ENCODE measurements around the gene NFIB.

NFIB gene

GRCh38 chr9:14058325-14058688 lies 255.6 kb downstream of the NFIB start:
- DNase-seq = no peak

DNA sequence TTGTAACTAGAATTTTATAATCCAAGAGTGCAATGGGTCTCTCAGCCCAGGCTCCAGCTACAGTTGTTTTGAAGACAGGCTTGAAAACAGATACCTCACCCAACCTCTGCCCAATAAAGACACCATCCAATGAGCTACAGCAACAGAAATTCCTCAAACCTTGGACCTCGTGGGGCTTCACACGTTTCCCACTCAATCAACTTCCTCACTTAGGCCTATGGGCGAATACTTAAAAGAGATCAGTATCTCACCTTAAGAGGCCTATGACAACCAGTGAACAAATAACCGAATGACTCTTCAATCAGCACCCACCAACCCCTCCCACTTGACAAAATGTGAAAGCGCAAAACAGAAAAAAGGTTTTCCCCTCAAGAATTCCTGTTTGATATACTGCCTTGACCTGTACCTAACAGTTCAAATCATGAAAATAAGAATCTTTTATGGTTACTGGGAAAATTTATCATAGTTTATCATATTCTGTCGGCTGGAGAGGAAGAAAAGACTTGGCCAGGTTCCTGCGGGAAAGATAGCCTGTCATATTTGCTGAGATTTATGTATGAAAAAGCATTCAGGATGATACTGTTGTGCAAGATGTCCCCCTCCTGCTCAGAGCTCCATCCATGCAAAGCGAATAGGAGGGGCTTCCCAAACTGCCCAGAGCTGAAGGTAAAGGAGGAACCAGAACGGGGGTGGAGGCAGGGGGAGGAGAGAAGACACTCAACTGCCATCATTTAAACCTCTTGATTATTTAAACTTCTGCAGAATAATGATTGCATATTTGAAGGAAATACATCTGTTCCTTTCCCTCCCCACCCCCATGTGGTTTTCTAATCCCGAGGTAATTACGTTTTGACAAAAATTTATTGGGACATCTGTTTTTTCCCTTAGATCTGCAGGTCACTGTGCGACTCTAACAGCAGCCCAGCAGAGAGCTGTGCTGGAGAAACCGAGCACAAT lies 256.3 kb downstream of the NFIB start:
- DNase-seq = no peak

- DNase-seq = no peak
These were observed 257.6 kb downstream of the NFIB start for GRCh38 chr9:14056316-14056861.

DNA sequence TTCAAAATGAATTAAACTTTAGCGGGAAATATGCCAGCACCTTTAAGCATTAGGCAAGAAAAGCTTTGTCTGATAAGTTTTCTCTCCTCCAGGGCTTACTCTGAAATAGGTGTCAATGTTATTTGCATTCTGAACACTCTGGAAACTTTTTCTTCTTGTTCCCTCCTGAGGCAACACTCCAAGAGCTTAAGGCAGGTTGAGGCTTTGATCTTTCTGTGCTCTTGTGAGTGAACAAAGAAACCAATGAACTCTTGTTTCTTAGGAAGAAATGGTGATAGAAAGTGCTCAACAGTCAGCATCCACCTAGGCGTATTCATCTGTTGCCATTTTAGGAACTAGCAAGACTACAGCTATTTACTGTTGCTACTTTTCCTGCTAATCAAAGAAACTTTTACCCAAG lies 259.8 kb downstream of the NFIB start:
- no peak for DNase-seq

DNA sequence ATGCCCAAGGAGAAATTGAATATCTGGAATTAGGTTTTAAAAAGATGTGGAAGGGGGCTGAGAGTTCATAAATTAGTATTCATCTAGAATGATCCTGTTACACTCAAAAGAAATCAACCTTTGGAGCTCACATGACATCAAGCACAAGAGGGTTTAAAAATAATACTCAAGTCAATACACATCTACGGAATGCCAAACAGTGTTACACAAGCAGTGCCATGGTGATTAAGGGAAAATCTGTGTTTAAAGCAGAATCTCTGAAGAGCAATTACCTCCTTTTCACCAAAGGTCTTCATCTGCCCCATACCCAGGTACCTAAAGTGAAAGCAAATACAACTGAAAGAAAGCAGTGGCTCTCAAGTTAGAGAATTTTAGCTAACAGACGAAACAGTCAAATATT lies 261.6 kb downstream of the NFIB start:
- DNase-seq = no peak

DNA sequence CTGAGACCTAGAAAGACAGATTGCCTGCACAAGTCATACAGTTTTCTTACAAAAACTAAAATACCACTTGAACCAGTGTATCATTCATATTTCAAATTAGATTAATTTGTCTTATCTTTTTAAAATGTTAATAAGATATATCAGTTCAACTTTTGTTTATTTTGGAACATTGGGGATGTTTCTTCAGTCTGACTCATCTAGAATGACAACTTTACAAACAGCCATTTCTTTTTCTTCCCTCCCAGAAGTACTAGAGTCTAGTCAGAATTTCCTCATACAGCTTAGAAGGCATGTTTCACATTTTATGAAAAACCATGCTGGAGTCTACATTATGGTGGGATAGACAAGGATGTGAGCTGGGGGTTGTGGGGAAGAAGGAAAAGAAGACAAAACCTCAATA lies 262.5 kb downstream of the NFIB start:
- DNase-seq = no peak

DNA sequence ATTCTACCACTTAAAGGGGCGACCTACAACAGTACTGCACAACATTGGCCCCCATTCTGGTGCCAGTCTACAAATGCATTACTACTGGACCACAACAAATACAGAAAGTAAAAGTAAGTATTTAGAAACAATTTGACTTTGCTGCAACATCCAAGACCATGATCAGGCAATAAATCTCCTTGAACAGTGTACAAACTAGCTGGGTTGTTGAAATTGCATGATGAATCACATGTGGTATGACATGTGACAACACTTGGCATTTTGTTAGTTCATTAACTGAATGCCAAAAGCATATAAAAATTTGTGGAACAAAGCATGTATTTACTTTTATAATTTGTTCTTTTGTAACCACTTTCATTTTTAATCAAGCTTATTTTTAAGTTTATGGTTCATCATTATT lies 270.5 kb downstream of the NFIB start:
- DNase-seq = no peak

DNA sequence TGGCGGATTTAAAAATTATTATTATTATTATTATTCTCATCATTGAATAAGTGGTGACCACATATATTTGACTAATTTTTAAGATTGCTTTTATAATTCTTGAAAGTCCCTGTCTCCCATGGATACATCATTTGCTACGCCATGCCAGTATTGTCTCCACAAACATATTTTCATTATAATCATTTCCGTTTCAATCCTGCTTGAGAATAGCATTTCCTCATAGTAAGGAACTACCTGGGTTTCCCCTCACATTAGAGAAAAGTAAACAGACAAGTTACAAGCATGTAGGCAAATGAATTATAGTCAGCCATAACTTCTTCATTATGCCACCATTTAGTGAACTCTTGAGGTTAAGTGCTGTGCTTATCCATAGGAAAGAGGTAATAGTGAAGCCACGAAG lies 276.6 kb downstream of the NFIB start:
- DNase-seq = no peak

DNA sequence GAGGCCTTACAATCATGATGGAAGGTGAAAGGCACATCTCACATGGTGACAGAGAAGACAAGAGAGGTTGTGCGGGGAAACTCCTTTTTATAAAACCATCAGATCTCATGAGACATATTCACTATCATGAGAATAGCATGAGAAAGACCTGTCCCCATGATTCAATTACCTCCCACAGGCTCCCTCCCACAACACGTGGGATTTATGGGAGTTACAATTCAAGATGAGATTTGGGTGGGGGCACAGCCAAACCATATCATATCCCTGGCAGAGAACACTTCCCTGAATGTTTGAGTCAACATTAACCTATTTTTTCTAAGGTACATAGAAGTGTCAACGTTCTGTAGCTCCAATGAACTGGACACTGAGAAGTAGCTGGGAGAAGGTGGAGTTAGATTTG lies 280.9 kb downstream of the NFIB start:
- no peak for DNase-seq
